Neural progenitor cell (in vitro differentiated cells): ENCODE results near the gene KIF15.

Source experiments
- CTCF ChIP-seq: fragments of 200-600 bp; sonication (generic); IDR thresholded peaks from 2 replicates; pipeline ENCODE4 v1.5.1; 2017; ENCODE audit warnings: antibody characterized with exemption, mild to moderate bottlenecking
- EZH2 ChIP-seq: fragments of 200-600 bp; sonication (generic); IDR thresholded peaks from 2 replicates; pipeline ENCODE4 v1.6.1; 2017; ENCODE audit warnings: antibody characterized with exemption, mild to moderate bottlenecking, moderate library complexity
- EZH2phosphoT487 ChIP-seq: fragments of 200-600 bp; sonication (generic); IDR thresholded peaks from 2 replicates; pipeline ENCODE4 v1.6.1; 2017; ENCODE audit warnings: antibody characterized with exemption

GRCh38 chr3:44764248-44764647 is 2.7 kb downstream of the KIF15 start:
- no peak for TF ChIP-seq EZH2
- TF ChIP-seq EZH2phosphoT487 = no peak
- no peak for TF ChIP-seq CTCF
